ENCODE measurements around the gene IL36B.

IL36B gene

GRCh38 chr2:112980537-112980936 lies 72.1 kb downstream of the IL36B start:
- TF ChIP-seq CTCF (IDR thresholded peaks at IDR 0.05; ENCODE audit: borderline replicate concordance, insufficient read depth, low read depth, low read length): no peak

GRCh38 chr2:112979731-112980130 lies 72.9 kb downstream of the IL36B start:
- no peak overlapping the region for H3K4me3 ChIP-seq (ENCODE audit: low read depth, low read length)
- TF ChIP-seq CTCF (IDR thresholded peaks at IDR 0.05; ENCODE audit: borderline replicate concordance, insufficient read depth, low read depth, low read length): no peak

More at GRCh38 chr2:112980537-112980936, 72.1 kb downstream of the IL36B start:
- H3K4me3 ChIP-seq (ENCODE audit: low read depth, low read length): no peak overlapping the region

- no peak within 1 kb of the TSS for H3K4me3 ChIP-seq (ENCODE audit: low read depth, low read length)
- TF ChIP-seq CTCF (IDR thresholded peaks at IDR 0.05; ENCODE audit: borderline replicate concordance, insufficient read depth, low read depth, low read length): no peak
Measured at GRCh38 chr2:112977559-112978056, 75.1 kb downstream of the IL36B start, which contains the start of gene IL36G. Gene IL36G (plus strand): TSS chr2:112978006. CDS start chr2:112978639, 633 bp downstream.
